Smooth muscle cell of the umbilical artery (primary cell): ENCODE data around the gene DAW1. TPM values are rescaled to one million over a fixed set of nuclear protein-coding genes. Genes with fewer than 3 reads are reported as not detected.

Experiments used
- total RNA-seq: library from RNA; depleted of rRNA; stranded (reverse); fragments of >200 nt; gene quantifications from 2 replicates; pipeline ENCODE4 v1.2.3, GENCODE V29; 2014

DAW1 gene
- total RNA-seq, result 0.59 and 2.4 TPM in 2 replicates

GRCh38 chr2:227871375-227871791, at the start of gene DAW1:
DAW1 (plus strand) TSS chr2:227871631; CDS start chr2:227871690, 59 bp downstream.

Other genes starting within 250 kb of the DAW1 start
- gene SCYGR5, start 204.8 kb upstream of the DAW1 start, total RNA-seq, result not detected in 2 replicates
- 0.18 and 2.4 TPM in 2 replicates for gene SLC19A3, start 153.6 kb upstream of the DAW1 start, total RNA-seq
- not detected in 2 replicates for gene SCYGR6, start 146.9 kb upstream of the DAW1 start, total RNA-seq
- not detected in 2 replicates for gene SCYGR7, start 143.3 kb upstream of the DAW1 start, total RNA-seq
- not detected in 2 replicates for gene SCYGR8, start 125.7 kb upstream of the DAW1 start, total RNA-seq
- 0.92 and 3.0 TPM in 2 replicates for gene CCL20, start 57.8 kb upstream of the DAW1 start, total RNA-seq